ENCODE measurements around the gene POLE.
A peak's percentile ranks its signal among the peaks of the same experiment; 100 is the strongest.

The POLE gene

GRCh38 chr12:132632521-132633228 lies 54.5 kb downstream of the POLE start:
- DNase-seq (ENCODE audit: low spot score) = no peak

GRCh38 chr12:132631666-132632065 lies 55.5 kb downstream of the POLE start:
- no peak for DNase-seq (ENCODE audit: low spot score)

- no peak for DNase-seq (ENCODE audit: low spot score)
Measured at GRCh38 chr12:132630672-132631071, 56.5 kb downstream of the POLE start.

- DNase-seq (ENCODE audit: low spot score) = no peak
Measured at GRCh38 chr12:132629330-132629729, 57.8 kb downstream of the POLE start.

- no peak for DNase-seq (ENCODE audit: low spot score)
Measured at GRCh38 chr12:132625731-132626430, 61.3 kb downstream of the POLE start.

GRCh38 chr12:132624910-132625630 lies 62.1 kb downstream of the POLE start:
- no peak for DNase-seq (ENCODE audit: low spot score)

- no peak for DNase-seq (ENCODE audit: low spot score)
Measured at GRCh38 chr12:132624186-132624855, 62.8 kb downstream of the POLE start.

GRCh38 chr12:132623072-132623869 lies 63.9 kb downstream of the POLE start:
- DNase-seq (ENCODE audit: low spot score) = no peak

GRCh38 chr12:132622437-132623071 lies 64.6 kb downstream of the POLE start:
- peak; percentile 41 for DNase-seq (ENCODE audit: low spot score)

GRCh38 chr12:132621657-132622435 lies 65.3 kb downstream of the POLE start:
- no peak for DNase-seq (ENCODE audit: low spot score)

- DNase-seq (ENCODE audit: low spot score) = no peak
Measured at GRCh38 chr12:132620899-132621656, 66.1 kb downstream of the POLE start.

GRCh38 chr12:132620113-132620898 lies 66.8 kb downstream of the POLE start:
- no peak for DNase-seq (ENCODE audit: low spot score)

GRCh38 chr12:132619386-132620112 lies 67.6 kb downstream of the POLE start:
- DNase-seq (ENCODE audit: low spot score) = no peak

- DNase-seq (ENCODE audit: low spot score) = no peak
Measured at GRCh38 chr12:132619071-132619385, 68.1 kb downstream of the POLE start.

- no peak for DNase-seq (ENCODE audit: low spot score)
Measured at GRCh38 chr12:132618683-132619043, 68.5 kb downstream of the POLE start, which contains the start of gene P2RX2. Gene P2RX2 (plus strand): TSS chr12:132618776. CDS start chr12:132618817, 41 bp downstream.

- no peak for DNase-seq (ENCODE audit: low spot score)
Measured at GRCh38 chr12:132617822-132618682, 69.1 kb downstream of the POLE start.

GRCh38 chr12:132617135-132617701 lies 69.9 kb downstream of the POLE start:
- no peak for DNase-seq (ENCODE audit: low spot score)
